ENCODE results near the gene CINP.
A peak's percentile ranks its signal among the peaks of the same experiment; 100 is the strongest.
"Not testable (repeated sequence)": the region's sequence is repeated elsewhere in the genome, so short reads cannot be mapped to it uniquely, and the experiment has no call there.

CINP gene

GRCh38 chr14:102319351-102320032 lies 43.2 kb downstream of the CINP start, which contains the start of gene ZNF839:
Gene ZNF839 (plus strand): TSS chr14:102319746. CDS start chr14:102319766, 20 bp downstream.
- ATAC-seq, result peak; percentile 72 to 73

DNA sequence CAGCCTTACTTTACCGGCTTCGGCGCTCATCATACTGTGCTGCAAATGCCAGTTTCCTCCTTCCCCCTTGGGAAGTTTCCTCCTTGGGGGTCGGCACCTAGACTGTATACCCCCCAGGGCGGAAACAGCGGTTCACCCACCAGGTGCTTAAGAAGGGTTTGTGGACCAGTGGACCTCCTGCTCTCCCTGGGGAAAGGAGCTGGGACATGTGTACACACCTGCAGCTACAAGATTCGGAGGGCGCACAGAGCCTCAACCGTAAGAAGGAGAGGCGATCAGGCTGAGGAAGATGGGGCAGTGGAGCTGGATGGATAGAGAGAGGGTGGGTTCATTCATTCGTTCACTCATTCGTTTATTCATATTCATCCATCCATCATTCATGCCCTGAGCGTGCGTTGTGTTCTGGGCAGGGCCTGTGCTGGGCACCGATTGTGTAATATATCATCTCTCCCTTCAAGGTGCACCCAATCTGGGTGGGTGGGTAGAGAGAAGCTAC lies 43.9 kb downstream of the CINP start:
- ATAC-seq, result no peak

- no peak for ATAC-seq
These were observed 45.0 kb downstream of the CINP start for GRCh38 chr14:102317564-102318248.

- ATAC-seq, result peak; percentile 71
These were observed 45.7 kb downstream of the CINP start for GRCh38 chr14:102316743-102317563.

- no peak for ATAC-seq
These were observed 46.4 kb downstream of the CINP start for GRCh38 chr14:102316338-102316742.

DNA sequence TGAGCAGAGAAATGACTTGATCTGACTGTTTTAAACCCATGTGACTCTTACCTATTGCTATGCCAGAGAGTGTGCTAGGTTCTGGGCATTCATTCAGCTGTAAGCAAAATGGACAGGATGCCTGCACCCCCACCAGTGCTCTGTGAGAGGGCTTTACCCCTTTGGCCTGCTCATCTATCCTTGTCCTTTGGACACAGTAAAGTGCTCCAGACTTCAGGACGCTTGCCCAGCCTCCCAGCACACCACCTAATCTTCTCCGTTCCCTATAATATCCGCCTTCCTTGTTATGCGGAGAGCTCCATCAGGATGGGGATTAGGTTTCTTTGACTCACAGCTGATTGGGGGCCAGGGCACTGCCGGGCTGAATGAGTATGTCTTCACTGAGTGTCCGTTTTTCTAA lies 47.6 kb downstream of the CINP start:
- no peak for ATAC-seq

- ATAC-seq, result peak; percentile 63 to 70
These were observed 48.3 kb downstream of the CINP start for GRCh38 chr14:102314242-102315011.

- ATAC-seq, result peak; percentile 91 to 95
These were observed 57.8 kb downstream of the CINP start, which contains the start of gene MOK for GRCh38 chr14:102304611-102305506. Gene MOK (minus strand): TSS chr14:102305164. CDS start chr14:102304968, 196 bp downstream.

DNA sequence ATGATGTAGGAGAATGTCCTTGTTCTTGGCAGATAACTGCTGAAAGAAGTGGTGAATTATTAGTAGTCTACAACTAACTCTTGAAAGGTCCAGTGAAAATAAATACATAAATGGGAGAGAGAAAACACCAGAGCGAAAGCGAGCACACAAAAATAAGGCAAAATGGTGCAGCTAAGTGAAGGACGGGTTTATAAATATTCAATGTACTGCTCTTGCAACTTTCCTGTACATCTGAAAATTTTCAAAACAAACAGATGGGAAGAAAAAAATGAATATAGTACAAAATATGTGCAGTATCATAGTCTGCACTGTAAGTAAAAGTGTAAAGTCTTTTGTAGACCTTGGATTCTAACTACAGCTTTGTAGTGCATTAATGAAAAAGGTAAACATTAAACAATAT lies 59.0 kb downstream of the CINP start:
- ATAC-seq, result no peak

DNA sequence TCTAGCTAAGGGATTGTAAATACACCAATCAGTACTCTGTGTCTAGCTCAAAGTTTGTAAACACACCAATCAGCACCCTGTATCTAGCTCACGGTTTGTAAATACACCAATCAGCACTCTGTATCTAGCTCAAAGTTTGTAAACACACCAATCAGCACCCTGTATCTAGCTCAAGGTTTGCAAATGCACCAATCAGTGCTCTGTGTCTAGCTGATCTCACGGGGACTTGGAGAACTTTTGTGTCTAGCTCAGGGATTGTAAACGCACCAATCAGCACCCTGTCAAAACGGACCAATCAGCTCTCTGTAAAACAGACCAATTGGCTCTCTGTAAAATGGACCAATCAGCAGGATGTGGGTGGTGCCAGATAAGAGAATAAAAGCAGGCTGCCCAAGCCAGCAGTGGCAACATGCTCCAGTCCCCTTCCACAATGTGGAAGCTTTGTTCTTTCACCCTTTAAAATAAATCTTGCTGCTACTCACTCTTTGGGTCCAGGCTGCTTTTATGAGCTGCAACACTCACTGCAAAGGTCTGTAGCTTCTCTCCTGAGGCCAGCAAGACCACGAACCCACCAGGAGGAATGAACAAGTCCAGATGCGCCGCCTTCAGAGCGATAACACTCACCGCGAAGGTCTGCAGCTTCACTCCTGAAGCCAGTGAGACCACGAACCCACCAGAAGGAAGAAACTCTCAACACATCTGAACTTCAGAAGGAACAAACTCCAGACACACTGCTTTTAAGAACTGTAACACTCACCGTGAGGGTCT lies 64.2 kb downstream of the CINP start:
- not testable (repeated sequence) for ATAC-seq
